Measurements from ENCODE around the gene ASTN2.
A peak's percentile ranks its signal among the peaks of the same experiment; 100 is the strongest.
"Not testable (repeated sequence)": the region's sequence is repeated elsewhere in the genome, so short reads cannot be mapped to it uniquely, and the experiment has no call there.

ASTN2 gene

DNA sequence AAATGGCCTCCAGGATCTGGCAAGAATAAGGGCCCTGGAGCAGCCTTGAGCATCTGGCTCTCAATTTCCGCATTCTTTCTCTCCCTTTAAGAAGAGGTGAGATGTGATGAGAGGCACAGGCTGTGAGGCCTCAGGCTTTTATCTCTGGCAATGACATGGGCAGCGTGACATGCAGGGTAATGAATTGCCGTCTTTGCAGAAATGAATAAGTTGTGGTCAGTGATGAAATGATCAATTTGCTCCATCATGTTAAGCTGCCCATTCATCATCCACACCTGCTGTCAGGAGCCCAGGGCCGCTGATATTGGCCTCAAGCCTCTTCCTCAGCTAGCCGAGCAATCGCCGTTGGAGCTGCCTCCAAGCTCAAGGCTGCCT, 462.4 kb downstream of the ASTN2 start:
- no peak for DNase-seq (ENCODE audit: low spot score)

GRCh38 chr9:116951588-116952435, 463.0 kb downstream of the ASTN2 start:
- no peak for DNase-seq (ENCODE audit: low spot score)

GRCh38 chr9:116945817-116946216, 469.0 kb downstream of the ASTN2 start:
- peak; percentile 33 for DNase-seq (ENCODE audit: low spot score)

DNA sequence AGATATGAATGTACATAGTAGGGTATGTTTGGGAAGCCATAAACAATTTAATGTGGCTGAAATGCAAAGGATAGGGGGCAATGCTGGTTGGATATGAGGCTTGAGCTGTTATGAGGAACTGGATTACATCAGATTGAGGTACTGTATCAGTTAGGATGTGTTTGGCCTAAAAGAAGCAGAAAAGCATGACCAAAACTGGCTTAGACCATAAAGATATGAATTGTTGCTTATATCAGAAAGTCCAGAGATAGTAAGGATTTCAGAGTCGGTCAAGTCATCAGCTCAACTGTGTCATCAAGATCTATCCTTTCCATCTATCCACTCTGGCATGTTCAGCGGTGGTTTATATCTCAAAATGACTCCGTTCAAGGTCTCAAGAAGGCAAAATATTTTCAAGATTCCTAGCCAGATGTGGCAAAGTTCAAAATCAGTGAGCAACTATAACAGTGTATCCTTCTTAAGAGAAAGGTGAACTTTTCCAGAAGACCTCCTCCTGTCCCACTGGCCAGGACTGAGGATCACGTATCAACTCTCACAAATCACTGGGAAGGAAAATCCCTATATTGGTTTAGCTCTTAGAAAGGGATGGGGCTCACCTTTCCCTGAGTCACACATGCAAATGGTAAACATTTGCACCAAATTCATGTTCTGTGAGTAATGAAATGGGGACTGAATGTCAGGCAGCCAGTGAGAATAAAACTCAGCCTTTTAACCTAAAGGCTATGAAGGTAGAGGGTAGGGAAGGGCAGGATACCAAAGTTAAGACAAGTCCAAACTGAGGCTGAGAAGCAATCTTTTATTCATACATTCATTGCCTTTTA, 469.9 kb downstream of the ASTN2 start:
- DNase-seq (ENCODE audit: low spot score): no peak

DNA sequence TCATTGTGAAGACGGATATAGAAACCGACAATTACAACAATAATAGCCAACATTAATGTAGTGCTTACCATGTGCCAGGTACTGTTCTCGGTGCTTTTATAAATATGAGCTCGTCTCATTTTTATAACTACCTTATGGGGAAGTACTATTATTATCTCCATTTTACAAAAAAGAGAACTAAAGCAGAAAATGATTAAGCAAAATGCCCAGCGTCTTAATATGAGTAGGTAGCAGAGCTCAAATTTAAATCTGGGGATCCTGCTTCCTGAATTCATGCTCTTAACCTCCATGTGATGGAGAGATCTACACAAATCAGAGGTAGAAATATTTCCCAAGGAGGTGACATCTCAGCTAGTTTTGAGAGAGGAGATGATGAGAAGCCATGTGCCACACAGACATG, 470.9 kb downstream of the ASTN2 start:
- DNase-seq (ENCODE audit: low spot score): no peak

GRCh38 chr9:116942593-116943061, 472.2 kb downstream of the ASTN2 start:
- no peak for DNase-seq (ENCODE audit: low spot score)

DNA sequence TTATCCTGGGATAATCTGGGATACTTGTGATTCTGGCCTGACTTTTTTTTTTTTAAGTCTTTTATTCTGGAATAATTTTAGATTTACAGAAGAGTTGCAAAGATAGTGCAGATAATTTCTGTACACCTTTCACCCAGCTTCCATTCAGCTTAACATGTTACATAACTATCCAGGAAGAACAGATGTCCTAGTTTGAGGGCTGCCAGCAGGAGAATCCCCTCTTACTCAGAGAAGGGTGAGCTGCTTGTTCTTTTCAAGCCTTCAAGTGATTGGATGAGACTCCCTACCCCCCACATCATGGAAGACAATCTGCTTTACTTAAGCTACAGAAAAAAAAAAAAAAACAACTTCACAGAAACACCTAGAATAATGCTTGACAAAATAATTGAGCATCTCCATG, 473.6 kb downstream of the ASTN2 start:
- DNase-seq (ENCODE audit: low spot score): no peak

DNA sequence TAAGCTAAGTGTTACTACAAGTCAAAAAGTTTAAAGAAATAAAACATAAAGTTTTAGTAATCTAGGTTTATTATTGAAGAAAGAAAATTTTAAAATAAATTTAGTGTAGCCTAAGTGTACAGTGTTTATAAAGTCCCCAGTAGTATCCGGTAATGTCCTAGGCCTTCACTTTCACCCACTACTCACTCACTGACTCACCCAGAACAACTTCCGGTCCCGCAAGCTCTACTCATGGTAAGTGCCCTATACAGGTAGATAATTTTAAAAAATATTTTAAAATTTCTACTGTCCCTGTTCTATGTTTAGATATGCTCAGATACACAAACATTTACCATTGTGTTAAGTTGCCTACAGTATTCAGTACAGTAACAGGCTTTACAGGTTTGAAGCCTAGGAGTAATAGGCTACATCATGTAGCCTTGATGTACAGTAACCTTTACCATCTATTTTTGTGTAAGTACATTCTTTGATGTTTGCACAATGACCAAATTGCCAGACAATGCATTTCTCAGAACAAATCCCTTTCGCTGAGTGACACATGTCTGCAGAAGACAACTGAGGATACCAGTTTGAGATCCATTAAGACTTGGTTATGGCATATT, 474.1 kb downstream of the ASTN2 start:
- DNase-seq (ENCODE audit: low spot score): no peak

GRCh38 chr9:116939614-116940013, 475.2 kb downstream of the ASTN2 start:
- no peak for DNase-seq (ENCODE audit: low spot score)

GRCh38 chr9:116939161-116939560, 475.7 kb downstream of the ASTN2 start:
- no peak for DNase-seq (ENCODE audit: low spot score)

- DNase-seq (ENCODE audit: low spot score): no peak
These were observed 477.5 kb downstream of the ASTN2 start for GRCh38 chr9:116937361-116937760.

GRCh38 chr9:116935149-116935897, 479.5 kb downstream of the ASTN2 start:
- no peak for DNase-seq (ENCODE audit: low spot score)

GRCh38 chr9:116934131-116934530, 480.7 kb downstream of the ASTN2 start:
- DNase-seq (ENCODE audit: low spot score): no peak

GRCh38 chr9:116933251-116933650, 481.6 kb downstream of the ASTN2 start:
- DNase-seq (ENCODE audit: low spot score): no peak

DNA sequence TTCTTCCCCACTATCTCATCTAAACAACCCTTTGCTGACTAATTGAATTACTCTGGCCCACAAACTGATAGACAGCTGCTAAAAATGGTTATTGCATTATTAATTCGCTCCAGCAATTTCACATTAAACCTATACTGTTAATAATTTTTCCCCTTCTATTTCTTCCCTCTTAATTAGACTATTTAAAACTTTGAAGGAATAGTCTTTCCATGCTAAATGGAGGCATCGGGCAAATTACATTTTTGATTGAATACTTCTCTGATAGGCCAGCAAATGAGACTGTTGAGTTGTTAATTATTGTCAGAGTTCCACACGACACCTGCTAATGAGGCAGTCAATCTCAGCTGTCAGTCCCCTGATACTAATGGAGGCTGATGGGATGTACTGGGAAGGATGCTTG, 485.2 kb downstream of the ASTN2 start:
- no peak for DNase-seq (ENCODE audit: low spot score)

DNA sequence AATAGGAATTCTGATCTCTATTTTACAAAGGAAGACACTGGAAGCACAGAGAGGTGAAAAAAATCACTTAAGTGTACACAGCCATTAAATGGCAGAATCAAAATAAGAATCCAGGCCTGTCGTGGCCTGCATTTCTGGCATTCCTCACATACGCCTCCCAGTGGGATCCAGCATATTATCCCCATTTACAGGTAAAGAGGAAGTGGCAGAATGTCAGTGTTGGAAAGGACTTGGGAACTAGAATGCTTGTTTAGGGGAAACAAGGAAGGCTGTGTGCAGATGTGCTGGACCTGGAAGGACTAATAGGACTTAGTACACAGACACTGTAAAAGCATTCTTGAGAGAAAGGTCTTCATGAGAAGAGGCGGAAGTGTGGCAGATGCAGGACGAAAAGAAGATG, 486.0 kb downstream of the ASTN2 start:
- no peak for DNase-seq (ENCODE audit: low spot score)

DNA sequence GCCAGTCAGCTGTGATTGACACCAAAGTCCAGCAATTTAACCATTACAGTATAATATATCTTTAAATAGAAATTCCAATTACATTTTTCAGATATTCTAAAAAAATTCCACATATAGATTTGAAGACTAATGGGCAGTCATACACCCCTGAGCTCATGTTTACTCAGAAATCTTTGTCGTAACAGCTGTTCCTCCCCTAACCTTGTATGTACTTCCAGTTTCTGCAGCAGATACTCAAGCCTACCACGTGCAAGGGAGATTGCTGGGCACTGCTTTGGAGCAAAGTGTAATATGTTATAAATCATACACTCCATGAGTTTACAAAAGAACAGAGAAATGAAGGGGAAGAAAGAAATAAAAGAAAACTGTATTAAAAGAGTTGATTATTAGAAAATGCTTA, 486.6 kb downstream of the ASTN2 start:
- no peak for DNase-seq (ENCODE audit: low spot score)

DNA sequence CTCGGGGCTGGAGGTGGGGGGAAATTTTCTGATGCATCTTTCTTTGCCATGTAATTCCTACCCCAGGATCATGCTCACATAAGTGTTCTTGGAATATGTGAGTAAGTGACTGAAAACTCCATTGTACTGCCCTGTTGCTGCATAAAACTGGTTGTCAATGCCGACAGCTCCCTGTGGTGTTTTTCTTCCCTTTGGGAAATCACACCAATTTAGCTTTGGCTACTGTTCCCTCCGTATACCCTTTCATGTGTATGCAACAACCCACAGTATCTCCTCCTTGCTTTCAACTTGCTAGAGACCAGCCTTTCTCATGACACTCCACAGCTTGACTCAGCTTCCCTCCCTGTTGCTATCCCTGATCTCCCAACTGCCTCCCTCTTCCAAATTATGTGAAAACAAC, 487.1 kb downstream of the ASTN2 start:
- no peak for DNase-seq (ENCODE audit: low spot score)

GRCh38 chr9:116925121-116925520, 489.7 kb downstream of the ASTN2 start:
- DNase-seq (ENCODE audit: low spot score): no peak

- DNase-seq (ENCODE audit: low spot score): no peak
These were observed 490.3 kb downstream of the ASTN2 start for GRCh38 chr9:116924462-116925110.

DNA sequence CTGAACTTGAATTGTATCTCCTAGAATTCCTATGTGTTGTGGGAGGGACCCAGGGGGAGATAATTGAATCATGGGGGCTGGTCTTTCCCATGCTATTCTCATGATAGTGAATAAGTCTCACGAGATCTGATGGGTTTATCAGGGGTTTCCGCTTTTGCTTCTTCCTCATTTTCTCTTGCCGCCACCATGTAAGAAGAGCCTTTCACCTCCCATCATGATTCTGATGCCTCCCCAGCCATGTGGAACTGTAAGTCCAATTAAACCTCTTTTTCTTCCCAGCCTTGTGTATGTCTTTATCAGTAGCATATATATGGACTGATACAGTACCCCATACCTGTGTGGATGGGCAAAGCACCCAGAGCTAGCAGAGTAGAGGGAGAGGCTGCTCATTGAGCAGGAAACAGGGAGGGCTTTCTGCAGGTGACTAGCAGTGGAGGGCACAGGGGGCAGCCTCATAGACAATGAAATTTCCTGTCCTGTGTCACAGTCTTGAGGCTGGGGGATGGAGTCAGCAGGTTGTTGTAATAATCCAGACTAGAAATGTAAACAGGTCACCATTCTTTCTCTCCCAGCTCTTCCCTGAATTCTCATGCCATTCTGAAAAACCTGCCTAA, 496.9 kb downstream of the ASTN2 start:
- not testable (repeated sequence) for DNase-seq (ENCODE audit: low spot score)
